Measurements from ENCODE around the gene KIF26B. TPM values are rescaled to one million over a fixed set of nuclear protein-coding genes. Genes with fewer than 3 reads are reported as not detected.

KIF26B gene
- total and polyA plus RNA-seq, 10 of the 15 experiments (the other 5 are each of a cell fraction or from before 2014, with no cell fraction given) = 0.35 to 11.6 (median 2.2) TPM

- in situ Hi-C loops (cut with MboI) = no loop called here
- H3K9me3 ChIP-seq (replicated peaks; ENCODE audit: control insufficient read depth, insufficient read depth, low read length) = no peaks in the 10 kb centered on the region
- CTCF ChIA-PET = no interaction called here
Measured at GRCh38 chr1:245288796-245289195, 134.0 kb downstream of the KIF26B start.

More at GRCh38 chr1:245288796-245289195, 134.0 kb downstream of the KIF26B start:
- no peaks in the 10 kb centered on the region for H3K4me1 ChIP-seq (ENCODE audit: control insufficient read depth, insufficient read depth, low read length)
- intact Hi-C loops (cut with micrococcal nuclease; ENCODE audit: unreplicated experiment) = no loop called here
- no peak for FAIRE-seq
- H3K4me3 ChIP-seq = no peak overlapping the region
- no peak for DNase-seq (ENCODE audit: low read depth, low spot score)
- no peak overlapping the region for H3K9ac ChIP-seq (ENCODE audit: control insufficient read depth, insufficient read depth, low read length)
- peaks cover 4 to 8% of the 10 kb centered on the region in 2 experiments for H3K27me3 ChIP-seq (replicated peaks in 1 of 2; ENCODE audit: control insufficient read depth in 2 of 2, insufficient read depth in 2 of 2, low read length in 1 of 2)
- H3K27ac ChIP-seq (ENCODE audit: control insufficient read depth, insufficient read depth) = no peak overlapping the region
- H4K20me1 ChIP-seq (ENCODE audit: control insufficient read depth, insufficient read depth) = no peaks in the 10 kb centered on the region
- 7% methylated on average over 1 of the region's 1 CpG for WGBS (ENCODE audit: insufficient coverage, insufficient replicate concordance, low lambda C conversion rate, missing lambda C conversion rate)
- no peaks in the 10 kb centered on the region for H3K79me2 ChIP-seq (ENCODE audit: control insufficient read depth, insufficient read depth, low read length)
- ChIA-PET SMC1A (ENCODE audit: uncharacterized antibody, unreplicated experiment) (no interaction called here), RAD21 (ENCODE audit: unreplicated experiment) (no interaction called here), POLR2A (no interaction called here)
- H2AFZ ChIP-seq (ENCODE audit: control insufficient read depth, low read depth, low read length) = no peak overlapping the region
- ATAC-seq = no peak
- TF ChIP-seq ZNF384 (IDR thresholded peaks at IDR 0.05; ENCODE audit: borderline replicate concordance, low read depth, low read length) (no peak), ZNF274 (IDR thresholded peaks at IDR 0.05; ENCODE audit: insufficient read depth, insufficient read length) (no peak), PRDM15 (CRISPR knock-in tag; IDR thresholded peaks at IDR 0.05) (no peak), ZBTB40 (IDR thresholded peaks at IDR 0.05; ENCODE audit: borderline replicate concordance) (no peak), GABPA (IDR thresholded peaks at IDR 0.05; ENCODE audit: low read depth) (no peak), MTA2 (IDR thresholded peaks at IDR 0.05; ENCODE audit: low read depth) (no peak), IRF3 (IDR thresholded peaks at IDR 0.05) (no peak), NFIC (IDR thresholded peaks at IDR 0.05; ENCODE audit: low read depth, low read length) (no peak), POU2F2 (IDR thresholded peaks at IDR 0.05; ENCODE audit: borderline replicate concordance, low read depth, low read length) (no peak), NR2F1 (conservative IDR thresholded peaks at IDR 0.05) (no peak), TAF1 (IDR thresholded peaks at IDR 0.05; ENCODE audit: borderline replicate concordance, low read depth, low read length) (no peak), ATF2 (IDR thresholded peaks at IDR 0.05; ENCODE audit: low read length) (no peak), MYC (IDR thresholded peaks at IDR 0.05; ENCODE audit: insufficient read depth, insufficient read length, insufficient replicate concordance, low read length, severe bottlenecking) (no peak), ESRRA (IDR thresholded peaks at IDR 0.05; ENCODE audit: low read length) (no peak)
- no peaks in the 10 kb centered on the region for H3K36me3 ChIP-seq (ENCODE audit: control insufficient read depth in 2 of 2, insufficient read depth in 2 of 2, low read length in 1 of 2)
- BruUV-seq (replicated peaks) = no TSS peak
- no peak overlapping the region for H3K4me2 ChIP-seq (ENCODE audit: control insufficient read depth, insufficient read depth)
